PC-9 (cell line): Measurements from ENCODE around the gene PLA2G15. TPM values are rescaled to one million over a fixed set of nuclear protein-coding genes. Genes with fewer than 3 reads are reported as not detected.
"Not testable (repeated sequence)": the region's sequence is repeated elsewhere in the genome, so short reads cannot be mapped to it uniquely, and the experiment has no call there.

Experiments
- BruUV-seq: library from RNA; stranded (reverse); fragments of 400-500 nt; replicated peaks from 2 replicates; lab custom pipeline; 2021; lab: Mats Ljungman, UMichigan
- CTCF ChIA-PET: fragments of 300-600 bp; sonication (Branson Sonifier 250); formaldehyde crosslinking; loops from one replicate; lab custom pipeline; 2022; ENCODE audit warnings: antibody characterized with exemption; lab: Charles Lee
- POLR2A ChIA-PET: fragments of 300-600 bp; sonication (Branson Sonifier 250); formaldehyde crosslinking; loops from one replicate; lab custom pipeline; 2022; ENCODE audit warnings: antibody characterized with exemption; ENCODE audit not compliant: unreplicated experiment; lab: Charles Lee
- DNase-seq, 2 experiments: peaks; one replicate each; pipeline versions ENCODE4 v3.0.0 to v3.0.0-alpha.2; 2015 to 2022; ENCODE audit warnings: mixed read lengths in 1 of 2
- H2AFZ ChIP-seq: fragments of 200-600 bp; sonication (generic); 2 replicates; pipeline ENCODE4 v1.8.1; 2017; ENCODE audit warnings: antibody characterized with exemption
- H3F3A ChIP-seq: fragments of 200-600 bp; sonication (generic); 2 replicates; pipeline ENCODE4 v1.8.1; 2017; ENCODE audit warnings: antibody characterized with exemption, mild to moderate bottlenecking, low read depth; ENCODE audit not compliant: insufficient read depth
- H3K27ac ChIP-seq: fragments of 200-600 bp; sonication (generic); 2 replicates; pipeline ENCODE4 v1.6.1; 2016; ENCODE audit warnings: mixed run types
- H3K27me3 ChIP-seq: fragments of 200-600 bp; sonication (generic); 2 replicates; pipeline ENCODE4 v1.6.1; 2016; ENCODE audit warnings: low read depth, mixed run types; ENCODE audit not compliant: insufficient read depth
- H3K36me3 ChIP-seq: fragments of 200-600 bp; sonication (generic); 2 replicates; pipeline ENCODE4 v1.6.1; 2016; ENCODE audit warnings: low read depth, mixed run types
- H3K4me1 ChIP-seq: fragments of 200-600 bp; sonication (generic); replicated peaks from 2 replicates; pipeline ENCODE4 v1.6.1; 2016; ENCODE audit warnings: mixed run types; ENCODE audit not compliant: insufficient read depth
- H3K4me2 ChIP-seq: fragments of 200-600 bp; sonication (generic); 2 replicates; pipeline ENCODE4 v1.6.1; 2017; ENCODE audit warnings: mixed run types
- H3K4me3 ChIP-seq: fragments of 200-600 bp; sonication (generic); 2 replicates; pipeline ENCODE4 v1.6.1; 2016; ENCODE audit warnings: mixed run types
- H3K79me2 ChIP-seq: fragments of 200-600 bp; sonication (generic); 2 replicates; pipeline ENCODE4 v1.6.1; 2017; ENCODE audit warnings: low read depth, mixed run types
- H3K9me2 ChIP-seq: fragments of 200-600 bp; sonication (generic); 2 replicates; pipeline ENCODE4 v1.8.1; 2017; ENCODE audit warnings: mild to moderate bottlenecking; ENCODE audit not compliant: insufficient read depth
- H3K9me3 ChIP-seq: fragments of 200-600 bp; sonication (generic); 2 replicates; pipeline ENCODE4 v1.8.1; 2016; ENCODE audit warnings: low read depth; ENCODE audit not compliant: insufficient read depth
- H4K20me1 ChIP-seq: fragments of 200-600 bp; sonication (generic); 2 replicates; pipeline ENCODE4 v1.8.1; 2017; ENCODE audit not compliant: insufficient read depth
- CTCF ChIP-seq: fragments of 200-600 bp; sonication (generic); conservative IDR thresholded peaks from 2 replicates; pipeline ENCODE4 v1.6.1; 2017; ENCODE audit warnings: mixed run types, antibody characterized with exemption, mild to moderate bottlenecking, moderate library complexity
- EZH2 ChIP-seq: fragments of 200-600 bp; sonication (generic); IDR thresholded peaks from 2 replicates; pipeline ENCODE4 v1.8.0; 2017; ENCODE audit warnings: antibody characterized with exemption, low read depth
- intact Hi-C: fragments of 100-400 bp; cut with micrococcal nuclease; formaldehyde crosslinking; loops from one replicate; pipeline ENCODE4 v1.10.0; 2022; ENCODE audit not compliant: unreplicated experiment
- total RNA-seq: library from RNA; stranded (reverse); gene quantifications from 2 replicates; pipeline ENCODE4 v1.2.3, GENCODE V29; 2021

PLA2G15 gene
- total RNA-seq, 1 experiment from 2014 or later: 14.0 TPM

GRCh38 chr16:68288252-68288650 is 43.1 kb downstream of the PLA2G15 start:
- CTCF ChIA-PET: interaction anchor here (0.5 kb wide), 1 partner anchor 31 kb away, joined by 3 read pairs; no protein-coding TSS in a partner anchor
- Histone ChIP-seq H3K4me1 (0 out of 2 replicates have a peak, but pooled peaks cover 7% of the 10 kb centered on the region), H3K79me2 (no peaks in the 10 kb centered on the region)

DNA sequence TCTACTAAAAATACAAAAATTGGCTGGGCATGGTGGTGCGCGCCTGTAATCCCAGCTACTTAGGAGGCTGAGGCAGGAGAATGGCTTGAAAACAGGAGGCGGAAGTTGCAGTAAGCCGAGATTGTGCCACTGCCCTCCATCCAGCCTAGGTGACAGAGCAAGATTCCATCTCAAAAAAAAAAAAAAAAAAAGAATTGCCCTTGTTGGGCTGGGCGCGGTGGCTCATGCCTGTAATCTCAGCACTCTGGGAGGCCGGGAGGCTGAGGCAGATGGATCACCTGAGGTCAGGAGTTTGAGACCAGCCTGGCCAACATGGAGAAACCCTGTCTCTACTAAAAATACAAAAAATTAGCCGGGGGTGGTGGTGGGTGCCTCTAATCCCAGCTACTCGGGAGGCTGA is 43.6 kb downstream of the PLA2G15 start:
- H3K4me2 ChIP-seq, H3K27me3 ChIP-seq, H3K36me3 ChIP-seq, intact Hi-C loops, DNase-seq, CTCF ChIA-PET, H4K20me1 ChIP-seq, H3F3A ChIP-seq, H2AFZ ChIP-seq, H3K27ac ChIP-seq, H3K4me3 ChIP-seq, POLR2A ChIA-PET, H3K79me2 ChIP-seq, H3K4me1 ChIP-seq, H3K9me2 ChIP-seq, BruUV-seq, H3K9me3 ChIP-seq: not testable (repeated sequence)

More at GRCh38 chr16:68288252-68288650, 43.1 kb downstream of the PLA2G15 start:
- H3F3A ChIP-seq: no peaks in the 10 kb centered on the region
- peaks cover 3% of the 10 kb centered on the region for H4K20me1 ChIP-seq
- no peak for TF ChIP-seq EZH2
- no peak for TF ChIP-seq CTCF
- no peaks in the 10 kb centered on the region for H3K9me2 ChIP-seq
- no peak overlapping the region for H3K4me3 ChIP-seq
- no peak for DNase-seq
- no peak overlapping the region for H3K4me2 ChIP-seq
- no peak overlapping the region for H2AFZ ChIP-seq
- POLR2A ChIA-PET: interaction anchor here (0.7 kb wide), 1 partner anchor 55 kb away, joined by 3 read pairs; no protein-coding TSS in a partner anchor
- H3K27ac ChIP-seq: no peak overlapping the region
- no peaks in the 10 kb centered on the region for H3K27me3 ChIP-seq
- intact Hi-C loops: no loop called here
- no peaks in the 10 kb centered on the region for H3K9me3 ChIP-seq
- H3K36me3 ChIP-seq: 0 out of 2 replicates have a peak, but pooled peaks cover 4% of the 10 kb centered on the region
- BruUV-seq: no TSS peak

GRCh38 chr16:68289202-68289601 is 44.0 kb downstream of the PLA2G15 start:
- Histone ChIP-seq H3K36me3 (0 out of 2 replicates have a peak, but pooled peaks cover 4% of the 10 kb centered on the region), H3K4me1 (0 out of 2 replicates have a peak, but pooled peaks cover 7% of the 10 kb centered on the region), H3K4me3 (no peak overlapping the region), H4K20me1 (peaks cover 12% of the 10 kb centered on the region), H3K4me2 (no peak overlapping the region), H3K79me2 (no peaks in the 10 kb centered on the region), H3K27me3 (no peaks in the 10 kb centered on the region), H3K9me3 (no peaks in the 10 kb centered on the region), H3K9me2 (no peaks in the 10 kb centered on the region), H3F3A (no peaks in the 10 kb centered on the region), H2AFZ (no peak overlapping the region), H3K27ac (no peak overlapping the region)
- CTCF ChIA-PET: no interaction called here
- intact Hi-C loops: no loop called here
- POLR2A ChIA-PET: no interaction called here
- no peak for DNase-seq
- BruUV-seq: no TSS peak
- TF ChIP-seq EZH2 (no peak), CTCF (no peak)
